Subcutaneous abdominal adipose tissue (tissue), 5 donors: Measurements from ENCODE around the gene ELF5.

ENCODE experiments used
- H3K27ac ChIP-seq: one replicate; pipeline ENCODE4 v1.7.0; 2013; ENCODE audit warnings: low read depth, mild to moderate bottlenecking, inconsistent platforms, low read length, moderate library complexity
- H3K27me3 ChIP-seq, 5 donors: one replicate each; pipeline ENCODE4 v1.7.0; 2013; ENCODE audit warnings: low read length in 5 of 5, inconsistent platforms in 1 of 5; ENCODE audit not compliant: control insufficient read depth in 5 of 5, insufficient read depth in 4 of 5
- H3K36me3 ChIP-seq, 5 donors: one replicate each; pipeline ENCODE4 v1.7.0; 2013; ENCODE audit warnings: low read length in 5 of 5; ENCODE audit not compliant: control insufficient read depth in 5 of 5, insufficient read depth in 5 of 5
- H3K4me1 ChIP-seq, 5 donors: one replicate each; pipeline ENCODE4 v1.7.0; 2013; ENCODE audit warnings: low read length in 5 of 5, mild to moderate bottlenecking in 3 of 5, moderate library complexity in 1 of 5; ENCODE audit not compliant: control insufficient read depth in 5 of 5, insufficient read depth in 5 of 5
- H3K4me3 ChIP-seq, 5 donors: one replicate each; pipeline ENCODE4 v1.7.0; 2013; ENCODE audit warnings: low read length in 5 of 5, low read depth in 1 of 5
- H3K9ac ChIP-seq, 5 donors: one replicate each; pipeline ENCODE4 v1.7.0; 2013; ENCODE audit warnings: low read length in 5 of 5, mild to moderate bottlenecking in 4 of 5, moderate library complexity in 3 of 5
- H3K9me3 ChIP-seq, 5 donors: one replicate each; pipeline ENCODE4 v1.7.0; 2013; ENCODE audit warnings: low read length in 5 of 5; ENCODE audit not compliant: control insufficient read depth in 5 of 5
- donor health status: healthy.
- donor health status: healthy.
- donor health status: healthy.
- donor health status: healthy.
- donor health status: healthy.

Gene ELF5

DNA sequence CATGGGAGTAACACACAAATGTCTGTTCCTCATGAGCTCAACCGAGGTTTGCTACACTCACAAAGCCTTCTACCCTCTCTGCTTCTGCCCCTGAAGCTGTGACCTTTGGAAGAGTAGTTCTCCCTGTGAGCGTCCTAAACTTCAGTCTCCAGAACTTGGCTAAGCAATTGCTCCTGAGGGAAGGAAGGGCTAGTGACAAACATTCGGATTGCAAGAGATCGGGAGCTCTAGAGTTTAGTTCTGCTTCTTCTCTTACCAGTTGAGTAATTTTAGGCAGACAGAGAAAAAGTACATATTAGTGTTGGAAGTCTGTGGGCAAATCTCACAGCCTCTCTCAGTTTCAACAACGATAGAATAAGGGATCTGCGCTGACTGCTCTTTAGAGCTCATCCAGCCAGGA lies 27.3 kb upstream of the ELF5 start:
- Histone ChIP-seq H3K4me1 (peaks cover 0 to 12% (median 6%) of the 10 kb centered on the region in 5 donors), H3K27me3 (peaks cover 0 to 2% (median 0%) of the 10 kb centered on the region in 5 donors), H3K9ac (no peak overlapping the region), H3K36me3 (no peaks in the 10 kb centered on the region), H3K27ac (no peak overlapping the region), H3K4me3 (no peak overlapping the region), H3K9me3 (no peaks in the 10 kb centered on the region)

GRCh38 chr11:34537636-34538035 lies 24.0 kb upstream of the ELF5 start:
- Histone ChIP-seq H3K36me3 (no peaks in the 10 kb centered on the region), H3K27ac (no peak overlapping the region), H3K9ac (no peak overlapping the region), H3K27me3 (peaks cover 0 to 2% (median 0%) of the 10 kb centered on the region in 5 donors), H3K9me3 (peaks cover 0 to 14% (median 10%) of the 10 kb centered on the region in 5 donors), H3K4me1 (peaks cover 0 to 12% (median 6%) of the 10 kb centered on the region in 5 donors), H3K4me3 (no peak overlapping the region)

DNA sequence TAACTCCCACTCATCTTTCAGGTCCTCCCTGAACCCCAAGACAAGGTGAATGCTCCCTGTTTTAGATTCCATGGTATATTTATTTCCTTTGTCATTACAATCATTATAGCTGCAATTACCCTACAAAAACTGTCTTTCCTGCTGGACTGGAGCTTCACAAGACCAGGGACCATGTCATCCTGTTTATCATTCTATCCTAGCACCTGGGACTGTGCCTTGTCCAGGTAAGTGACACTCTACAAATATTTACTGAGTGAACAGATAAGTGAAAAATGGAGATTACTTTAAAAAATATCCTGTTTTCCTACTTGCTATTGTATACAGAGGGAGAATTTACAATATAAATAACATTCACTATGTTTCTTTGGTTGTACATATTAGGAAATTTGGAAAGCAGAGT lies 22.5 kb upstream of the ELF5 start:
- H3K9ac ChIP-seq = no peak overlapping the region
- H3K36me3 ChIP-seq = no peaks in the 10 kb centered on the region
- peaks cover 0 to 6% (median 1%) of the 10 kb centered on the region in 5 donors for H3K4me1 ChIP-seq
- peaks cover 0 to 14% (median 10%) of the 10 kb centered on the region in 5 donors for H3K9me3 ChIP-seq
- H3K27me3 ChIP-seq = peaks cover 0 to 2% (median 0%) of the 10 kb centered on the region in 5 donors
- H3K4me3 ChIP-seq = no peak overlapping the region
- H3K27ac ChIP-seq = no peak overlapping the region

DNA sequence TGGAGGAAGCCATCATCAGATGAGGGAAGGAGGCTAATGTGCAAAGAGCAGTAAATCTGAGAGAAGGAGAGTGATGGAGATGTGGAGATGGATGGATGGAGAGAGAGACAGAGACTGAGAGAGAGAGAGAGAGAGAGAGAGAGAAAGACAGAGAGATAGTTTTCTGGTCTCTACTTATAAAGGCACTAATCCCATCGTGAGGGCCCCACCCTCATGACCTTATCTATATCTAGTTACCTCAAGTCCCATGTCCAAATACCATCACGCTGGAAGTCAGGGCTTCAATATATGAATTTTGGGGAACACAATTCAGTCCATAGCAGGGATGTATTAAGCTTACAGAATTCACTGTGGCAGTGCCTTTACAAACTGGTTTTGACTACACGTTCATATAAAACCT lies 21.2 kb upstream of the ELF5 start:
- no peaks in the 10 kb centered on the region for H3K36me3 ChIP-seq
- H3K4me3 ChIP-seq = no peak overlapping the region

DNA sequence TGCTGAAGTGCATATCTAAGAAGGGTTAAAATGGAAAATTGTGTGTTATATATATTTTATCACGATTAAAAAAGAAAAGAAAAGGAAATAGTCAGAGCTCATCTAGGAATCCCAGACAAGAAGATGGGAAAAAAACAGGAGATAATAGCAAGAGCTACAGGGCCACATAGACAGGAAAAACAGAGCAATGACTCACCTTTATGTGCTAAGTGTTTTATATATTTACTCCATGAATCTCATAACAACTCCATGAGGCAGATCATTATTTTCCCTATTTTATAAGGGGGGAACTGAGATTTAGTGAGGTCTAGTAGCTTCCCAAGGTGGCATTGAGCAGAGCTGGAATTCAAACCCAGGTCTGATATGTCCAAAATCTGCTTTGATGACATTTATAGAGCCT lies 18.1 kb upstream of the ELF5 start:
- Histone ChIP-seq H3K36me3 (no peaks in the 10 kb centered on the region), H3K4me3 (no peak overlapping the region), H3K27me3 (peaks cover 0 to 3% (median 0%) of the 10 kb centered on the region in 5 donors), H3K27ac (no peak overlapping the region), H3K9ac (no peak overlapping the region), H3K9me3 (peaks cover 0 to 14% (median 10%) of the 10 kb centered on the region in 5 donors), H3K4me1 (no peaks in the 10 kb centered on the region)

More for the DNA sequence above, 21.2 kb upstream of the ELF5 start:
- no peaks in the 10 kb centered on the region for H3K4me1 ChIP-seq
- H3K9ac ChIP-seq = no peak overlapping the region
- H3K27ac ChIP-seq = no peak overlapping the region
- peaks cover 0 to 14% (median 10%) of the 10 kb centered on the region in 5 donors for H3K9me3 ChIP-seq
- peaks cover 0 to 2% (median 0%) of the 10 kb centered on the region in 5 donors for H3K27me3 ChIP-seq

DNA sequence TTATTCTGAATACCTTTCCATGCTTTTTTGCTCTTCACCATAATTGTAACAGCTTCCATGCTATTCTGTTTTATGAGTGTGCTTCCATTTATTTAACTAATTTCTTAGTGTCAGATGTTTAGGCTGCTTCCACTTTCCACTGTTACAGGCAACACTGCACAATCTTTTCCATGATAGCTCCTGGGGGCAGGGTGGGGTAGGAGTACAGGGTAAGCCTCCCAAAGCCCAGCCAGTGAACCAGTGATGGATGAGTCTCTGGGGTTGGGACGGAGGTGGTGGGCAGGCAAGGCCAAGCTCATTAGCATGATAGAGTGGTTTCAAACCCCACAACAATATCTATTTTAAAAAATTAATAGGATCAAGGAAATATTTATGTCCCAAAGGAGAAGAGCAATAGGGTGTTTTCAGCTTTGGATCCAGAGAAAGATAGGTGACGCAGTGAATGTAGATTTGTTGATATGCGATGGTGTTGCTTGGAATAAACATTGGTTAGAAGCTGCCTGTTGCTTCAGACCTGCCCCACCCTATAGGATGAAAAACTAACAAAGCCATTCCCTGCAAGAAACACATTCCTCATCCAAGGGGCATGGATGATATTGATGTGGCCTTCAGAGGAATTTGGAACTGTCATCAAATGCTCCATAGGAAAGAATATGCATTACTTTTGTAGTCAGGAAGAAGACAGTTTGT lies 17.1 kb upstream of the ELF5 start:
- Histone ChIP-seq H3K27ac (no peak overlapping the region), H3K27me3 (peaks cover 0 to 3% (median 0%) of the 10 kb centered on the region in 5 donors), H3K4me1 (no peaks in the 10 kb centered on the region), H3K9me3 (peaks cover 0 to 14% (median 10%) of the 10 kb centered on the region in 5 donors), H3K36me3 (no peaks in the 10 kb centered on the region), H3K9ac (no peak overlapping the region), H3K4me3 (no peak overlapping the region)

- Histone ChIP-seq H3K4me3 (no peak overlapping the region), H3K27me3 (peaks cover 0 to 3% (median 2%) of the 10 kb centered on the region in 5 donors), H3K4me1 (no peaks in the 10 kb centered on the region), H3K9me3 (peaks cover 0 to 7% (median 3%) of the 10 kb centered on the region in 5 donors), H3K27ac (no peak overlapping the region), H3K9ac (no peak overlapping the region), H3K36me3 (no peaks in the 10 kb centered on the region)
These were observed 16.0 kb upstream of the ELF5 start for GRCh38 chr11:34529643-34530042.

GRCh38 chr11:34528072-34528471 lies 14.5 kb upstream of the ELF5 start:
- no peak overlapping the region for H3K27ac ChIP-seq
- H3K27me3 ChIP-seq = peaks cover 0 to 3% (median 2%) of the 10 kb centered on the region in 5 donors
- no peaks in the 10 kb centered on the region for H3K9me3 ChIP-seq
- no peak overlapping the region for H3K4me3 ChIP-seq
- no peaks in the 10 kb centered on the region for H3K4me1 ChIP-seq
- H3K9ac ChIP-seq = no peak overlapping the region
- H3K36me3 ChIP-seq = no peaks in the 10 kb centered on the region

DNA sequence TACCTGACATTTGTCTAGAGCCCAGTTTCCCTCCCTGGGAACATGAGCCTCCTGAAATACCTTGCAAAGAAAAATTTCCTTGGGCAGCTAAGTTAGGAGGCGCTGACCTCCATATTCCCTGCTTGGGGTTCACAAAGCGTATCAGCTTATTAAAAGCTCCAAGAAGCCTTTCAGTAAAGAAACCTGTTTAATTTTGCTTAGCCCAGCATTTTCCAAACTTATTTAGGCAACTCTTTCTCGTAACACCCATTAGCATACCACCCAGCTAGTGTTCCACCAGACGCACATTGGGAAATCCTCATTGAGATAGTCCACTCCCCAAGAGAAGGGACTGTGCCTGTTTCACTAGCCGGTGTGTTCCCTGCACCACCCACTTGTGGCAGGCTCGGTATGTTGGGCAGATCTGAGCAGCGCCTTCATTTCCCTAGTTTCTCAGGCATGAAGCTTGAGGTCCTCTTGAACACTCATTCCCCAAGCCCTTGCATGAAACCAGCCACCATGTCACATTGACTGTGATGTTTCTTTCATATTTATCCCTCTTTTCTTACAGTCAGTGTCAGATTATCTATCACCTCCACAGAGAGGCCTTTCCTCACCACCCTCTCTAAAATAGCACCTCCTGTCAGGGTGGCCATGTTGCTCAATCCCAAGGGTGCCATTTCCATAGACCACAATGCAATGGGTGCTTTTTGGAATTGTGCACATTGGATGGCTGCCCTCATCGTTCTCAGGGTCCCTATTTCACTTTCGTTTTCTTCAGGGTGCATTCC lies 12.5 kb upstream of the ELF5 start:
- no peak overlapping the region for H3K9ac ChIP-seq
- no peaks in the 10 kb centered on the region for H3K36me3 ChIP-seq
- H3K4me1 ChIP-seq = peaks cover 0 to 5% (median 0%) of the 10 kb centered on the region in 5 donors
- H3K4me3 ChIP-seq = no peak overlapping the region
- no peak overlapping the region for H3K27ac ChIP-seq
- peaks cover 0 to 3% (median 2%) of the 10 kb centered on the region in 5 donors for H3K27me3 ChIP-seq
- no peaks in the 10 kb centered on the region for H3K9me3 ChIP-seq

DNA sequence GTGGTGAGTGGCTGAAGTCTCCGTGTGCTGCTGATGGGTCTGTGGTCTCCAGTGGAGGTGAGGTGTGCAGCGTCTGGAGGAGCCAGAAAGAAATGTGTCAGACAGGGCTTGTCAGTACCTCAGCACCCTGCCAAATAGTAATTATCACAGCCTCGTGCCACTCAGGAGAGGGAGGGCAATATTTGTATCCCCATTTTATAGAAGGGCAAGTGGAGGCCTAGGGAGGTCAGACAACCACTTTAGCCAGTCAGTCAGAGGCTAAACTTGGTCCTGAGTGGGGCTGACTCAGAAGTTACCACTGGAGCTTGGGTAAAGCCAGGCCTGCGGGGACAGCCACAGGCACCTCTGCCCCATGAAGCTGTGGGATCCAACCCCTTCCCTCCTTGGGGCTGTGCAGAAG lies 11.5 kb upstream of the ELF5 start:
- no peak overlapping the region for H3K4me3 ChIP-seq
- H3K27me3 ChIP-seq = peaks cover 0 to 3% (median 2%) of the 10 kb centered on the region in 5 donors
- no peaks in the 10 kb centered on the region for H3K36me3 ChIP-seq
- peaks cover 0 to 5% (median 0%) of the 10 kb centered on the region in 5 donors for H3K4me1 ChIP-seq
- H3K9ac ChIP-seq = no peak overlapping the region
- no peak overlapping the region for H3K27ac ChIP-seq
- H3K9me3 ChIP-seq = no peaks in the 10 kb centered on the region
